Panc1 (cell line): ENCODE results near the gene ACACA.

Experiments
- CTCF ChIP-seq: fragments of 450-650 bp; IDR thresholded peaks from 2 replicates; pipeline ENCODE4 v1.5.1; 2017; ENCODE audit warnings: mild to moderate bottlenecking
- POLR2AphosphoS5 ChIP-seq: IDR thresholded peaks from 2 replicates; pipeline ENCODE4 v1.6.1; 2012; ENCODE audit warnings: mild to moderate bottlenecking, low read depth, low read length, moderate library complexity
- REST ChIP-seq, 2 experiments: IDR thresholded peaks; 2 replicates each; pipeline ENCODE4 v1.6.1; 2011 to 2012; ENCODE audit warnings: low read depth in 2 of 2, control low read depth in 1 of 2, low read length in 1 of 2, mild to moderate bottlenecking in 1 of 2, moderate library complexity in 1 of 2; ENCODE audit not compliant: insufficient read depth in 1 of 2
- SIN3A ChIP-seq: IDR thresholded peaks from 2 replicates; pipeline ENCODE4 v1.6.1; 2012; ENCODE audit warnings: low read depth, mild to moderate bottlenecking, low read length, moderate library complexity, borderline replicate concordance; ENCODE audit not compliant: insufficient read depth

DNA sequence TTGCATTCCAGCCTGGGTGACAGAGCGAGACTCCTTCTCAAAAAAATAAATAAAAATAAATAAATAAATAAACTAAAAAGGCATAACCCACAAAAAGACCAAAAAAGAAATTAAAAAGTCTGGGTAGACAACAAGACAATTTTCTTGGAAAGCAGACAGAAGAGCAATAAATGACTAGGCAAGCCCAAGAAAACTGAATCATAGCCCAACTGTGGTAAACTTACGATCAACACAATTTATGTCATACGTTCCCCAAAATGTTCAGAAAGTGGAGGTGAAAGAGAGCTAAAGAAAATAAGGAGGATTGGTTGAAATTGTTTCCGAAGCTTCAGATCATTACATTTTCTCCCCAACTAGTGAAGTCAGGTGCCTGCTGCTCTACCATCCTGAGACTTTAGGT lies 62.1 kb downstream of the ACACA start:
- TF ChIP-seq CTCF (no peak), POLR2AphosphoS5 (no peak), REST (IDR thresholded peaks at IDR 0.05; ENCODE audit: insufficient read depth in 1 of 2, low read depth in 2 of 2, low read length in 1 of 2) (no peak), SIN3A (no peak)
